Smooth muscle cell (in vitro differentiated cells): ENCODE measurements around the gene RAB39B. TPM values are rescaled to one million over a fixed set of nuclear protein-coding genes. Genes with fewer than 3 reads are reported as not detected.

ENCODE experiments used
- DNase-seq: peaks from one replicate; lab custom pipeline; 2025; ENCODE audit not compliant: unreplicated experiment; lab: John Stamatoyannopoulos, UW
- H2AFZ ChIP-seq: fragments of 200-600 bp; sonication (generic); 2 replicates; pipeline ENCODE4 v1.6.0; 2016; ENCODE audit warnings: antibody characterized with exemption, low read depth, mild to moderate bottlenecking
- H3F3A ChIP-seq: fragments of 200-600 bp; sonication (generic); 2 replicates; pipeline ENCODE4 v1.6.0; 2017; ENCODE audit warnings: antibody characterized with exemption, low read depth
- H3K27ac ChIP-seq: fragments of 200-600 bp; sonication (generic); 2 replicates; pipeline ENCODE4 v1.5.1; 2016; ENCODE audit warnings: low read depth, mild to moderate bottlenecking
- H3K27me3 ChIP-seq: fragments of 200-600 bp; sonication (generic); 2 replicates; pipeline ENCODE4 v1.6.1; 2016; ENCODE audit warnings: low read depth, mild to moderate bottlenecking
- H3K36me3 ChIP-seq: fragments of 200-600 bp; sonication (generic); 2 replicates; pipeline ENCODE4 v1.5.1; 2016; ENCODE audit warnings: low read depth
- H3K4me1 ChIP-seq: fragments of 200-600 bp; sonication (generic); 2 replicates; pipeline ENCODE4 v1.5.1; 2016; ENCODE audit warnings: low read depth
- H3K4me2 ChIP-seq: fragments of 200-600 bp; sonication (generic); 2 replicates; pipeline ENCODE4 v1.6.0; 2016; ENCODE audit warnings: mild to moderate bottlenecking
- H3K4me3 ChIP-seq: fragments of 200-600 bp; sonication (generic); 2 replicates; pipeline ENCODE4 v1.5.1; 2016; ENCODE audit warnings: mild to moderate bottlenecking
- H3K79me2 ChIP-seq: fragments of 200-600 bp; sonication (generic); 2 replicates; pipeline ENCODE4 v1.6.0; 2016; ENCODE audit warnings: low read depth, mild to moderate bottlenecking
- H3K9ac ChIP-seq: fragments of 200-600 bp; sonication (generic); 2 replicates; pipeline ENCODE4 v1.6.0; 2016; ENCODE audit warnings: low read depth
- H3K9me3 ChIP-seq: fragments of 200-600 bp; sonication (generic); replicated peaks from 2 replicates; pipeline ENCODE4 v1.5.1; 2016; ENCODE audit warnings: low read depth
- H4K20me1 ChIP-seq: fragments of 200-600 bp; sonication (generic); 2 replicates; pipeline ENCODE4 v1.6.0; 2016; ENCODE audit warnings: low read depth
- WGBS: methylation state at CpG from one replicate; pipeline ENCODE4 v1.1.7; 2016; ENCODE audit warnings: low lambda C conversion rate; 5-methylcytosine and 5-hydroxymethylcytosine counted together
- polyA plus RNA-seq: library from polyadenylated mRNA; unstranded; fragments of >200 nt; fragmentation: Nextera tagmentation; extraction: Ambion mirVana; gene quantifications from 2 replicates; pipeline ENCODE4 v1.2.1, GENCODE V29; 2016
- total RNA-seq: library from RNA; depleted of rRNA; stranded (reverse); fragments of >200 nt; gene quantifications from 2 replicates; pipeline ENCODE4 v1.2.3, GENCODE V29; 2014
- TF ChIP-seq, protein P1 (sequence below): fragments of 200-600 bp; sonication (generic); IDR thresholded peaks from 2 replicates; pipeline ENCODE4 v1.5.1; 2017; ENCODE audit warnings: borderline replicate concordance, mild to moderate bottlenecking, antibody characterized with exemption; ENCODE audit not compliant: insufficient read depth, poor library complexity, severe bottlenecking

The RAB39B gene
- total and polyA plus RNA-seq, 2 experiments from 2014 or later, result 0.04 TPM; not detected in 1

DNA sequence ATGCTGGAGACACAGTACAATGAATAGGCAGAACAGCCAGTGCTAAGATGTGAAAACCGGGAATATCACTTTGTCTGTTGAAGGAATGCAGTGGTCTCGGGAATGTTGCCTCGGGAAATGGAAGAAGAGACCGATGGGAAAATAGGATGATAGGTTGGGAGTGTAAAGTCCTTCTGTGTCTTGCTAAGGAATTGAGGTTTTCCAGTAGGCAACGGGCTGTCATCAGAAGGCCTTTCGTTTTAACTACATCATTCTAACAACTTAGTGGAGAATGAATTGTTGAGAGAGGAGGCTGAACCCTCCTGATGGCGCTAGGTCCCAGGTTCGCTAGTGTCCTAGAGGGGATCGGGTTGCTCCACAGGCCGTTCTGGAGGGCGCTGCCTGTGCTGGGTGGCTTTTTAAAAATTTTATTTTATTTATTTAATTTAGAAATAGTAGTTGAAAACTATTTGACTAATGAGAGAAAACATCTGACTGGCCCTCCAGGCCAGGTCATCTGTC is 47.3 kb downstream of the RAB39B start:
- peak overlapping the region; percentile 74 for H3K27ac ChIP-seq

DNA sequence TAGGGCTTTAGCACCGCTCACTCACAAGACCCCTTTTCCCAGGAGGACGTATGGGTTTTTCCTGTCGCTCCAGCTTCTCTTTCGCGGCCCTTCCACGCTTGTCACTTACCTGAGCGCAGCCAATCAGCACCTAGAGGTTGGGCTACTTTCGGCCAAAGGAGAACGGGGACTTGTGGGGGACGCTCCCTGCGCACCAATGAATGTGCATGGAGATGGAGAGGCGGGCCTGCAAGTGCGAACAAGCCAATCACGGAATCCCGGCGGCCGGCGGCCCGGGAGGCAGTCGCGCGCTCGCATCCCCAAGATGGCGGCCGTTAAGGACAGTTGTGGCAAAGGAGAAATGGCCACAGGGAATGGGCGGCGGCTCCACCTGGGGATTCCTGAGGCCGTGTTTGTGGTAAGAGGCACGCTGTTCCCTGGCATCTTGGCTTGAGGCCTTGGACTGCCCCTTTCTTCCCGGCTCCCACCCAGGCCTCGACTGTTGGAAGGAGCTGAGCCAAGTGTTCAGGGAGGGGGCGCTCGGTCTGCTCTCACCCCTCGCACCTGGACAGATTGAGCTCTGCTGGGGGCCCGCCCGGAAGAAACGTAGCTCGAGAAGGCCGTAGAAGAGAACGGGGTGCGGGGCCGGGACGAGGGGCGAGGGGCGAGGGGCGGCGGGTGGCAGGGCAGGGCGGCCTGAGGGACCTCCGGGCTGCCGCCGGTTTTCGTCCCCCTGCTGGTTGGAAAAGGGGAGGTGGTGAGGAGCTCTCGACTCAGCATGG is 47.9 kb downstream of the RAB39B start, which contains the start of gene VBP1:
TSS of gene VBP1 (plus strand) at position 282 of the 761 bp plus-strand sequence. CDS start at position 305, 23 bp downstream.
- Histone ChIP-seq H3K9me3 (no peaks in the 10 kb centered on the region), H3K4me1 (peaks cover 5% of the 10 kb centered on the region), H3K27ac (peak within 1 kb of the TSS; percentile 74), H3K79me2 (peaks cover 33% of the 10 kb centered on the region), H3K4me2 (peak within 1 kb of the TSS; percentile 85), H3K4me3 (peak within 1 kb of the TSS; percentile 81), H2AFZ (peak within 1 kb of the TSS; percentile 91), H3F3A (no peaks in the 10 kb centered on the region), H3K9ac (peak within 1 kb of the TSS; percentile 90), H3K27me3 (no peaks in the 10 kb centered on the region), H4K20me1 (no peaks in the 10 kb centered on the region), H3K36me3 (no peaks in the 10 kb centered on the region)
- peak; percentile 36 for DNase-seq
- TF ChIP-seq, protein P1, sequence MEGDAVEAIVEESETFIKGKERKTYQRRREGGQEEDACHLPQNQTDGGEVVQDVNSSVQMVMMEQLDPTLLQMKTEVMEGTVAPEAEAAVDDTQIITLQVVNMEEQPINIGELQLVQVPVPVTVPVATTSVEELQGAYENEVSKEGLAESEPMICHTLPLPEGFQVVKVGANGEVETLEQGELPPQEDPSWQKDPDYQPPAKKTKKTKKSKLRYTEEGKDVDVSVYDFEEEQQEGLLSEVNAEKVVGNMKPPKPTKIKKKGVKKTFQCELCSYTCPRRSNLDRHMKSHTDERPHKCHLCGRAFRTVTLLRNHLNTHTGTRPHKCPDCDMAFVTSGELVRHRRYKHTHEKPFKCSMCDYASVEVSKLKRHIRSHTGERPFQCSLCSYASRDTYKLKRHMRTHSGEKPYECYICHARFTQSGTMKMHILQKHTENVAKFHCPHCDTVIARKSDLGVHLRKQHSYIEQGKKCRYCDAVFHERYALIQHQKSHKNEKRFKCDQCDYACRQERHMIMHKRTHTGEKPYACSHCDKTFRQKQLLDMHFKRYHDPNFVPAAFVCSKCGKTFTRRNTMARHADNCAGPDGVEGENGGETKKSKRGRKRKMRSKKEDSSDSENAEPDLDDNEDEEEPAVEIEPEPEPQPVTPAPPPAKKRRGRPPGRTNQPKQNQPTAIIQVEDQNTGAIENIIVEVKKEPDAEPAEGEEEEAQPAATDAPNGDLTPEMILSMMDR, result peak; percentile 39
- 37% methylated on average over 53 of the region's 53 CpGs for WGBS

More for the DNA sequence above, 47.3 kb downstream of the RAB39B start:
- H2AFZ ChIP-seq, result no peak overlapping the region
- no peaks in the 10 kb centered on the region for H3K9me3 ChIP-seq
- peak overlapping the region; percentile 81 for H3K4me3 ChIP-seq
- 36% methylated on average over 11 of the region's 11 CpGs for WGBS
- no peak overlapping the region for H3K9ac ChIP-seq
- H3K4me2 ChIP-seq, result peak overlapping the region; percentile 85
- no peaks in the 10 kb centered on the region for H3K27me3 ChIP-seq
- peaks cover 5% of the 10 kb centered on the region for H3K4me1 ChIP-seq
- H3K36me3 ChIP-seq, result no peaks in the 10 kb centered on the region
- TF ChIP-seq, protein P1, result no peak
- peaks cover 37% of the 10 kb centered on the region for H3K79me2 ChIP-seq
- H3F3A ChIP-seq, result no peaks in the 10 kb centered on the region
- no peaks in the 10 kb centered on the region for H4K20me1 ChIP-seq
- no peak for DNase-seq

DNA sequence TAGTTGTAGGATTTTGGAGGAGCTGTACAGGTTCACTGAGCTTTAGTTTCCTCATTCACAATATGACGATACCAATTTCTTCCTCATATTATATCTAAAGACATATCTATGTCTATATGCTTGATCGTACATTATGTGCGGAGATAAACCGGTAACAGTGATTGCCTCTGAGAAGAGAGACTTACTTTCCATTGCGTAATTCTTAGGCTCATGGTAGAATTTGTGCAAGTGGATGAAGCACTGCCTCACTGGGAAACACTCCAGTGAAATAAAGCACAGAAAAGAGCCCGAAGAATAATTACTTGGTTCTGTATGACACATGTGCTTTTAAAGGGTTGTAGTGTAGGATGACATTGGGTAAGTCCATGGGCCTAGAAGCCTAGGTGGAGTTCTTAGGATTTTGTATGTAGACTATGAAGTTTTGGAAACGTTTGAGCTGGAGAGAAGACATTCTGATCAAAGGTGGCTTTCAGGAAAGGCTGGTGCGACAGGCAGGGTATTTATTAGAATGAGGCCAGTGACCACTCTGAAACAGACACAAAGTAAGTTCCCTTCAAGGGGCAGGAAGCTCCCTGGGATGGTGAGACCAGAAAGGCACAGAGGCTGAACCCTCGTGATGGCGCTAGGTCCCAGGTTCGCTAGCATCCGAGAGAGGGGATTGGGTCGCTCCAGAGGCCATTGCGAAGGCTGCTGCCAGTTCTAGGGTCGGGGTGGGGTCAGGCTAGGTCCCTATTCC is 48.7 kb downstream of the RAB39B start:
- Histone ChIP-seq H3K4me2 (peak overlapping the region; percentile 82), H3F3A (no peaks in the 10 kb centered on the region), H3K79me2 (peaks cover 32% of the 10 kb centered on the region), H3K27me3 (no peaks in the 10 kb centered on the region), H4K20me1 (no peaks in the 10 kb centered on the region), H3K4me1 (peaks cover 5% of the 10 kb centered on the region), H3K27ac (peak overlapping the region; percentile 28), H3K4me3 (peak overlapping the region; percentile 81), H3K9me3 (no peaks in the 10 kb centered on the region), H3K36me3 (no peaks in the 10 kb centered on the region), H2AFZ (peak overlapping the region; percentile 91), H3K9ac (peak overlapping the region; percentile 90)
- DNase-seq, result no peak
- TF ChIP-seq, protein P1, result no peak
- WGBS, result 58% methylated on average over 12 of the region's 15 CpGs
